ENCODE measurements around the gene DTX4. TPM values are rescaled to one million over a fixed set of nuclear protein-coding genes. Genes with fewer than 3 reads are reported as not detected.
A peak's percentile ranks its signal among the peaks of the same experiment; 100 is the strongest.

Gene DTX4
- total RNA-seq, 1 donor = 0.18 TPM

GRCh38 chr11:59173080-59173963 lies 1.4 kb downstream of the DTX4 start:
- peak overlapping the region; percentile 38 for H3K4me3 ChIP-seq (ENCODE audit: low read depth, low read length)
- TF ChIP-seq CTCF (IDR thresholded peaks at IDR 0.05; ENCODE audit: insufficient read depth, low read length) = no peak
- DNase-seq (ENCODE audit: low read depth) = no peak

GRCh38 chr11:59173964-59174663 lies 2.2 kb downstream of the DTX4 start:
- TF ChIP-seq CTCF (IDR thresholded peaks at IDR 0.05; ENCODE audit: insufficient read depth, low read length) = no peak
- no peak overlapping the region for H3K4me3 ChIP-seq (ENCODE audit: low read depth, low read length)
- DNase-seq (ENCODE audit: low read depth) = no peak

DNA sequence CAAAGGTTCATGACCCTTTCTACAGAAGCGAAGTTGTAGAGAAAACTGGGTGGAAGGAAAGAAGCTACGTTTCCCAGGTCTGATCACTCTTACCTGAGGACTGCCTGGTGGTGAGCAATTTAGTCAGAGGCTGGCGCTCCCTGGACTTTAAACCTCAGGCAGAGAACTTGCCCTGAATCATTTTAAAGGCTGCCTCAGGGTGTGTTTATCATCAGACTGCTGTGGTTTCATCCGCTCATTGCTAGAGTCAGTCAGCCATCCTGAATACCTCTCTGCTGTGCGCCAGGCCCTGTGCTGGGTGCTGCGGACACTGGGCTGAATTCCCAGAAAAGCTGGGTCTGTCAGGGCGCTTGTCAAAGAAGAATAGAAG lies 2.7 kb downstream of the DTX4 start:
- no peak overlapping the region for H3K4me3 ChIP-seq (ENCODE audit: low read depth, low read length)

DNA sequence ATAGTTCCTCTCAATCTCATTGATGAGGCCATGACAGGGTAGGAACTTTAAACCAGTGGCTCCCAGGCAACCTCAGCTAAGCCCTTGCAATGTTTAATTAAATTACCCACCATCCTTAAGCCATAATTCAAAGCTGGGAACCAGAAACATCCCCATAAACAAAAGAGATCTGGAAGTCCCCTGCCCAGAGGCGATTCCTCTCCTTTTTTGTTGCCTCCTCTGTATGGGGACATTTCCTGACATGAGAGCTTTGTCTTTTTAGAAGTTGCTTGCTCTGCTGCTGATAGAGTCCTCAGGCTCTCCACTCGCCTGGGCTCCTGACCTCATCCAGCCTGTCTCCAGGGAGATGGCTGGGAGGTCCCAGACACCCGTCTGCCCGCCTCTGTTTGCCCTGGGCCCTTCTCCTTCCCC lies 3.2 kb downstream of the DTX4 start:
- DNase-seq (ENCODE audit: low read depth) = no peak

More for the DNA sequence above, 2.7 kb downstream of the DTX4 start:
- no peak for DNase-seq (ENCODE audit: low read depth)
- no peak for TF ChIP-seq CTCF (IDR thresholded peaks at IDR 0.05; ENCODE audit: insufficient read depth, low read length)

DNA sequence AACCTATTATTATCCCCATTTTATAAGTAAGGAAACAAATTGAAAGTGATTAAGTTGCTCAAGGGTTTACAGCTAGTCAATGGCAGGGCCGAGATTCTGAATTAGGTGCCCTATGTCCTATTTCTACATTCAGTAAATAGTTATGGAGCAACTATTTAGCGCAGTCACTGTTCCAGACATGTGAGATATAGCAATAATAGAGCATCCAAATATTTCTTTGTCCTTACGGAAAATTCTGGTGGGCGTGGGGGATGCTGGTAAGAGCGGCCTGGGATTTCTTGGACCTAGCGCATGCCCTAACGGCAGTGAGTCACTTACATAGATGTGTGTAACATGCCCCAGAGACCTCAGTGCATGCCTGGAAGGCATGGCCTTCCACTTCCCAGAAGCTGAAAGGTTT lies 4.4 kb downstream of the DTX4 start:
- no peak for DNase-seq (ENCODE audit: low read depth)
- H3K4me3 ChIP-seq (ENCODE audit: low read depth, low read length) = no peak overlapping the region
- TF ChIP-seq CTCF (IDR thresholded peaks at IDR 0.05; ENCODE audit: insufficient read depth, low read length) = no peak

More for the DNA sequence above, 3.2 kb downstream of the DTX4 start:
- TF ChIP-seq CTCF (IDR thresholded peaks at IDR 0.05; ENCODE audit: insufficient read depth, low read length) = no peak
- no peak overlapping the region for H3K4me3 ChIP-seq (ENCODE audit: low read depth, low read length)

- no peak for TF ChIP-seq CTCF (IDR thresholded peaks at IDR 0.05; ENCODE audit: insufficient read depth, low read length)
- no peak for DNase-seq (ENCODE audit: low read depth)
- H3K4me3 ChIP-seq (ENCODE audit: low read depth, low read length) = no peak overlapping the region
These were observed 6.5 kb downstream of the DTX4 start for GRCh38 chr11:59178402-59178801.

All from fibroblast of the aortic adventitia (primary cell).